GM12892 (cell line): ENCODE measurements around the gene SFT2D2.

Experiments used
- POLR2A ChIP-seq: IDR thresholded peaks from 2 replicates; pipeline ENCODE4 v1.6.1; 2011; ENCODE audit warnings: low read depth, low read length, control low read depth
- POLR2AphosphoS5 ChIP-seq: IDR thresholded peaks from 2 replicates; pipeline ENCODE4 v1.6.1; 2011; ENCODE audit warnings: low read depth, low read length, control low read depth

DNA sequence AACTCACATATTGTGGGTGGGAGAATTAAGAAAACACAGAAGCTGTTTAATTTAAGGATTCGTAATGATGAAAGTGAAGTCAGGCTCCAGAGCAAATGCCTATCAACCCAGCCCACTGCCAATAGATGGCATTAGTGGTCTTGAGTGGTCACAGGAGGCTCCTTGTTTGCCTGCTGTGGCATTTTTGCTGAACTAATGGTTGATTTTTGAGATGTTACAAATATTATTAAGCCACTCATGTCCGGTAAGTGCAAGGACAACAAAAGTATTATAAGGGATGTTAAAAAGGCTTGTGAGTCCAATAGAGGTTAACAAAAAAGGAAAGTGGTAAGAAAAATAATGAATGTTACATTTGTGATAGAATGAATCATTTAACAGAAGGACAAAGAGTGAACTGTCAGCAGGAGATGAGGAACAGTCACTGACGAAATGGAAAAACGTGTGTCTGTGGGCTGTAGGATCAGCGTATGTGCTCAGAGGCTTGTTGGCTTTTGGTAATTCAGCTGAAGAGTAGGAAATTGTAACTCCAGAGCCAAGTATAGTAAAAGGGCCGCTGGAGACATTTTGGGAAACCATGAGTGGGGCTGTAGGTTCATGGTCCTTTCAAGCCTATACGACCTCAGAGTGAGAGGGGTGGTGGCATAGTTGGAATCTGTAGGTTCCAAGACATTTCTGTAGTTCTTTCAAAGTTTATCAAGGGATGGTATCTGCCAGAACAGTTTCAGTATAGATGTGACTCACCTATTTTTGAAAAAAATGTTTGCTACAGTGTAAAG, 11.2 kb downstream of the SFT2D2 start:
- TF ChIP-seq POLR2A (no peak), POLR2AphosphoS5 (no peak)
